Globus pallidus (tissue), 1 donor: ENCODE results near the gene FPR2.
"Not testable (repeated sequence)": the region's sequence is repeated elsewhere in the genome, so short reads cannot be mapped to it uniquely, and the experiment has no call there.

Source experiments
- DNase-seq: peaks from one replicate; pipeline ENCODE4 v3.0.0-alpha.2; 2015; ENCODE audit warnings: low spot score

Gene FPR2

DNA sequence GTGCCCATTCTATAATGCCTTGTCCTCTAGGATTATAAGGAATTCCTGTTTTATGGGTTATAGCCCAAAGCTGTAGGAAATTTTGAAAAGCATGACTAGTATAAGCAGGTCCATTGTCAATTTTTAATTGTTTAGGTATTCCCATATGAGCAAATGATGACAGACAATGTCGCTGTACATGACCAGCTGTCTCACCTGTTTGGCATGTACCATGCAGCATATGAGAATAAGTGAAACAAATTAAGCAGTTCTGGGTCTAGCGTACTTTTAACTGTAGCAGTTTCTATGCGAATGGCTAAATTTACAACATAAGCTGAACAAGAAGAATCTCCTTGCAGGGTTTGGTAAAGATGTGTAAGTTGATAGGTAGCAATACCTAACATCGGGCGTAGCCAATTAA lies 45.6 kb downstream of the FPR2 start:
- DNase-seq = not testable (repeated sequence)

DNA sequence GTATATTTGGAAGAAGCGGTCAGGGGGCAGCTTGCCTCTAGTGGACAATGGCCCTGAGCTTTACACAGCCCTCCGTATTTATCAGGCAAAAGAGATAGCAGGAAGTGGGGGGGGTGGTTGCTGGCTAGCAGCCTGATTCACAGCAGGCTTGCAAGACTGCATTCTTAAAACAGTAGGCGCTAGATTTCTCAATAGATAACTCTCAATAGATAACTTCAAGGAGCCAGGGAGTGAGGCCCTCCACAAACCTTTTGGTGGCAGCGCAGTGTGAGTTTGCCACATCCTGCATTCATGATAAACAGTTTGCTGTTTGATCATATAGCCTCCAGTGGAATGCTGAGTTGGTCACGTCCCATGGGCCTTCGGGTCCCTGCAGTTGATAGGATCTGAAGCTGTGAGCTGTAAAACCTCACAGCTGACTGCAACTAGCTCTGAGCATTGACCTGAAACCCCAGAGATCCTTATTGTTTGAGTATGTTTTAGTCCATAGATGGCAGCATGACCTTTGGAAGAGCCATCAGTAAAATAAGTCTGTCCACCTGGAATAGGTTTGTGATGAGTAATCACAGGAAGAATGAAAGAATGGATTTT lies 46.2 kb downstream of the FPR2 start:
- DNase-seq = no peak

DNA sequence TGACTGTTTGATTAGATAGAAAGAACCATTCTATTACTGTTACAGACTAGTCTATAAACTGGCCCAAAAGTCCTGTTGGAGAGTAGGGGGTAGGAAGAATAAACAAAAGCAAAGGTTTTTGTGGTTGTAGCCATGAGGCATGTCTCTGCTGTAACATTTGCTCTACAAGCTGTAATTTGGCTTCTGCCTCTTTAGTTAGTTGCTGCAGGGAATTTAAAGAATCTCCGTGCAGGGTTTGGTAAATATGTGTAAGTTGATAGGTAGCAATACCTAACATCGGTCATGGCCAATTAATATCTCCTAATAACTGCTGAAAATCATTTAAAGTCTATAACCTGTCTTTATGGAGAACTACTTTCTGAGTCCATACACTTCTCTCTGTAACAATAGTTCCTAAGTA lies 46.9 kb downstream of the FPR2 start:
- DNase-seq = no peak

- no peak for DNase-seq
These were observed 47.5 kb downstream of the FPR2 start for GRCh38 chr19:51808333-51808986.

DNA sequence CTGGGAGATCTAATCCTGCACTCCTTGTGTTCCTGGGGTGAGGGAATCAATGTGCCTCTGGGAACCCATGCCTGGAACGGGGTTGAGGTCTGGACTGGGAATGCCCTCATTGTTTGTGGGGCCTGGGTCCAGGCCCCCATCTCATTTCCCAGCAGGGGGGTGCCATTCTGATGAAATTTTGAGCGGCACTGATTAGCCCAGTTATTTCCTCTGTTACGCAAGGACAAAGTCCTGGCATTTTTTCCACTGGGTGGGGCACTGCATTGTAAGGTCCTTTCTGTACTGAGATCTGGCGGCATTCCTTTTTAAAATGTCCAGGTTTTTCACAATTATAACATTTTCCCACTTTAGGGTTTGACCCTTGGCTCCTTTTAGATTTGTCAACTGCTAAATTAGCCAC lies 48.8 kb downstream of the FPR2 start:
- no peak for DNase-seq

DNA sequence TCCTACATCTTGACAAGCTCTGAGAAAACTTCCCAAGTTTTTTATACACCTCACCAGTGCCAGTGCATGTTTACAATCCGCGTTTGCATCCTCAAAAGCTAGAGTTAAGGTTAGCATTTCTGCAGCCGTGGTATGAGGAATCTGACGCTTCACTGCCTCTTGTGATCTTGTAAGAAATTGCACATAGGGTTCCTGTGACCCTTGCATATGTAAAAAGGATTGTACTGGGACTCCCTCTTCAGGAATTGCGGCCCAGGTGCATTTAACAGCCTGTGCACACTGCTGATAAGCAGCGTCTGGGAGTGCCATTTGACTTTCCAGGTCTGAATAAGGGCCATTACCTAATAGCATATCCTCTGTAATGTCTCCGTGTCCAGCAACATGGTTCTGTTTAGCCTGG lies 49.2 kb downstream of the FPR2 start:
- no peak for DNase-seq

- DNase-seq = peak; percentile 60
These were observed 50.4 kb downstream of the FPR2 start for GRCh38 chr19:51811344-51811743.

DNA sequence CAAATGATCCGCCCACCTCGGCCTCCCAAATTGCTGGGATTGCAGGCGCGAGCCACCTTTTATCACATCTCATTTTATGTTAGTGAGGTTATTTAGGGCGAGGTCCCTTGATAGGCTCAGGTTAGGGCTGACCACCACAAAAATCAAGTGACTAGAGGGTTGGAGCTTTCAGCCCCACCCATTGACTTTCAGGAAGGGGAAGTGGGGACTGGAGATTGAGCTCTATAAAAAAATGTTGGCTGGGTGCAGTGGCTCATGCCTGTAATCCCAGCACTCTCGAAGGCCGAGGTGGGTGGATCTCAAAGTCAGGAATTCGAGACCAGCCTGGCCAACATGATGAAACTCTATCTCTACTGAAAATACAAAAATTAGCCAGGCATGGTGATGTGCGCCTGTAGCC lies 54.1 kb downstream of the FPR2 start:
- DNase-seq = no peak

GRCh38 chr19:51816711-51817110 lies 55.7 kb downstream of the FPR2 start:
- DNase-seq = no peak

GRCh38 chr19:51820011-51820410 lies 59.0 kb downstream of the FPR2 start:
- DNase-seq = no peak
